Upper lobe of right lung (tissue), 1 donor: Measurements from ENCODE around the gene SLC16A1. TPM values are rescaled to one million over a fixed set of nuclear protein-coding genes. Genes with fewer than 3 reads are reported as not detected.

Source experiments
- ATAC-seq: fragments of 200-7000 bp; cut with Tn5 transposase; one replicate; pipeline ENCODE4 v1.9.1; 2020; ENCODE audit warnings: mild to moderate bottlenecking, moderate library complexity
- DNase-seq: peaks from one replicate; pipeline ENCODE4 v3.0.0-alpha.2; 2020
- H3K27ac ChIP-seq: fragments of 200-600 bp; one replicate; pipeline ENCODE4 v1.8.0; 2022
- H3K27me3 ChIP-seq: fragments of 200-600 bp; one replicate; pipeline ENCODE4 v1.8.0; 2022; ENCODE audit warnings: mild to moderate bottlenecking
- H3K36me3 ChIP-seq: fragments of 200-600 bp; one replicate; pipeline ENCODE4 v1.8.0; 2022
- H3K4me1 ChIP-seq: fragments of 200-600 bp; one replicate; pipeline ENCODE4 v1.8.0; 2022
- H3K4me3 ChIP-seq: fragments of 200-600 bp; one replicate; pipeline ENCODE4 v1.8.0; 2022; ENCODE audit warnings: mild to moderate bottlenecking
- H3K9me3 ChIP-seq: fragments of 200-600 bp; one replicate; pipeline ENCODE4 v1.8.0; 2022
- intact Hi-C: fragments of 100-400 bp; cut with DNase I; formaldehyde crosslinking; loops from one replicate; pipeline ENCODE4 v1.11.0; 2022
- total RNA-seq: library from RNA; stranded (reverse); fragmentation: NEBNext Ultra II Directional; extraction: Animal tissue kit (Norgen Biotek cat#: 25700); gene quantifications from one replicate; pipeline ENCODE4 v1.2.1, GENCODE V29; 2021
- TF ChIP-seq, protein P1 (sequence below): fragments of 200-600 bp; IDR thresholded peaks from one replicate; pipeline ENCODE4 v1.8.0; 2022; ENCODE audit warnings: antibody characterized with exemption
- donor health status: DM: no; HTN: yes; CAD: no; lungs with severe emphysema.

SLC16A1 gene
- total RNA-seq, 1 donor from 2014 or later, result 8.6 TPM

DNA sequence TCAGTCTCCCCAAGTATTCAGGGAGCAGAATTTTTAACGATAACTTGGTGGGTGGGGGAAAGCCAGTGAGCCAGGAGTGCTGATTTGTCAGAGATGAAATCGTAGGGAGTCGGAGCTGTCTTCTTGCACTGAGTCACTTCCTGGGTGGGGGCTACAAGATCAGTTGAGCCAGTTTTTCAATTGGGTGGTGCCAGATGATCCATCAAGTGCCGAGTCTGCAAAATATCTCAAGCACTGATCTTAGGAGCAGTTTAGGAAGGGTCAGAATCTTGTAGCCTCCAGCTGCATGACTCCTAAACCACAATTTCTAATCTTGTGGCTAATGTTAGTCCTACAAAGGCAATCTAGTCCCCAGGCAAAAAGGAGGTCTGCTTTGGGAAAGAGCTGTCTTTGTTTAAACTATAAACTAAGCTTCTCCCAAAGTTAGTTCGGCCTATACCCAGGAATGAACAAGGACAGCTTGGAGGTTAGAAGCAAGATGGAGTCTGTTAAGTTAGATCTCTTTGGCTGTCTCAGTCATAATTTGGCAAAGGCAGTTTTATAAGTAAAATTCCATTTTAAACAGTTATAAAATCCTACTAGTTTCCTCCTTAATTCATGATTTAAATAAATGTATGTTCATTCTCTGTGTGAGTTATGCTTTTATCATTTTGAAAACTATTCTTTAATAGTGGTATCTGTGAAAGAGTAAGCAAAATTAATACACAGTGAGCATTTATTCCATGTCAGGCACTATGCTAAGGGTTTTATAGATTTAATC, 51.7 kb downstream of the SLC16A1 start:
- no peaks in the 10 kb centered on the region for H3K36me3 ChIP-seq
- H3K4me1 ChIP-seq, result peaks cover 14% of the 10 kb centered on the region
- ATAC-seq, result no peak
- H3K27ac ChIP-seq, result no peak overlapping the region
- intact Hi-C loops, result no loop called here
- no peak overlapping the region for H3K4me3 ChIP-seq
- H3K9me3 ChIP-seq, result no peaks in the 10 kb centered on the region
- no peaks in the 10 kb centered on the region for H3K27me3 ChIP-seq
- no peak for DNase-seq
- TF ChIP-seq, protein P1, sequence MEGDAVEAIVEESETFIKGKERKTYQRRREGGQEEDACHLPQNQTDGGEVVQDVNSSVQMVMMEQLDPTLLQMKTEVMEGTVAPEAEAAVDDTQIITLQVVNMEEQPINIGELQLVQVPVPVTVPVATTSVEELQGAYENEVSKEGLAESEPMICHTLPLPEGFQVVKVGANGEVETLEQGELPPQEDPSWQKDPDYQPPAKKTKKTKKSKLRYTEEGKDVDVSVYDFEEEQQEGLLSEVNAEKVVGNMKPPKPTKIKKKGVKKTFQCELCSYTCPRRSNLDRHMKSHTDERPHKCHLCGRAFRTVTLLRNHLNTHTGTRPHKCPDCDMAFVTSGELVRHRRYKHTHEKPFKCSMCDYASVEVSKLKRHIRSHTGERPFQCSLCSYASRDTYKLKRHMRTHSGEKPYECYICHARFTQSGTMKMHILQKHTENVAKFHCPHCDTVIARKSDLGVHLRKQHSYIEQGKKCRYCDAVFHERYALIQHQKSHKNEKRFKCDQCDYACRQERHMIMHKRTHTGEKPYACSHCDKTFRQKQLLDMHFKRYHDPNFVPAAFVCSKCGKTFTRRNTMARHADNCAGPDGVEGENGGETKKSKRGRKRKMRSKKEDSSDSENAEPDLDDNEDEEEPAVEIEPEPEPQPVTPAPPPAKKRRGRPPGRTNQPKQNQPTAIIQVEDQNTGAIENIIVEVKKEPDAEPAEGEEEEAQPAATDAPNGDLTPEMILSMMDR, result no peak

DNA sequence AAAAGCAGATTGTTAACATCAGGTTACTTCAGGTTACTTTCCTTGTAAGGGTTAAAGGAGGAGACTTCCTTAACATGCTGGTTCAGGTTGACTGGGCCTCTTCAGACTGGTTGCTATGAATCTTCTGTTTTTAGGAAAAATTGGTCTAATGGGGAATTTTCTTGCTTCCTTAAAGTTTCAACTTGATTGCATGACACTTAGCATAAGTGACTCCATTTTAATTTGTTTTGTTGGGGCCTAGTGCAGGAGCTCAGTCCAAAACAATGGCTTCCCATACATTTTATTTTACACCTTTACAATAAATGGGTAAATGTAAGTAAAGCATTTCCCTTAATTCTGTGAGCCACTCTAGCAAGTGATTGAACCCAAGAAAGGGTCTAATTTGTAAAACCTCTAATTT, 53.8 kb downstream of the SLC16A1 start:
- H3K36me3 ChIP-seq, result no peaks in the 10 kb centered on the region
- ATAC-seq, result no peak
- intact Hi-C loops, result no loop called here

DNA sequence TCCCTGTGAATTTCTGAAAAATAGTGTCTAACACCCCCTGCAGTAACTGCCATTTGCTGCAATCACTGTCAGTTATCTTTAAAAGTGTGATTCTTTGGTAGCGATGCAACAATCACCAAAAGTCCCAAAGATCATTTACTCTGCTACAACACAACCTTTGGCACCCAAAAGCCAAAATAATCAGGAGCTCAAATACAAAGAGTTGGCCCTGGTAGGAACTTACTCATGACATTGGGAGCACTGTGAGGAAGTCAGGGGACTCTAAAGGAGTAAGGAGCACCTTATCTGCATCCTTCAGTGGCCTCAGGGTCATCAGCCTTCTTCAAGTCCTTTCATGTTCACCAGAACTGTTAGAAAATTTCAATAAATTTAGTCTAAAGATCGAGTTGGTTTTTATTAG, 54.6 kb downstream of the SLC16A1 start:
- DNase-seq (no peak), ATAC-seq (no peak)
- intact Hi-C loops, result no loop called here
- TF ChIP-seq, protein P1, result no peak
- Histone ChIP-seq H3K27me3 (no peaks in the 10 kb centered on the region), H3K9me3 (peaks cover 5% of the 10 kb centered on the region), H3K4me1 (peaks cover 14% of the 10 kb centered on the region), H3K27ac (no peak overlapping the region), H3K4me3 (no peak overlapping the region), H3K36me3 (no peaks in the 10 kb centered on the region)

More for the DNA sequence above, 53.8 kb downstream of the SLC16A1 start:
- no peak for DNase-seq
- TF ChIP-seq, protein P1, result no peak
- H3K27me3 ChIP-seq, result no peaks in the 10 kb centered on the region
- H3K27ac ChIP-seq, result no peak overlapping the region
- H3K4me3 ChIP-seq, result no peak overlapping the region
- no peaks in the 10 kb centered on the region for H3K9me3 ChIP-seq
- H3K4me1 ChIP-seq, result peaks cover 14% of the 10 kb centered on the region

DNA sequence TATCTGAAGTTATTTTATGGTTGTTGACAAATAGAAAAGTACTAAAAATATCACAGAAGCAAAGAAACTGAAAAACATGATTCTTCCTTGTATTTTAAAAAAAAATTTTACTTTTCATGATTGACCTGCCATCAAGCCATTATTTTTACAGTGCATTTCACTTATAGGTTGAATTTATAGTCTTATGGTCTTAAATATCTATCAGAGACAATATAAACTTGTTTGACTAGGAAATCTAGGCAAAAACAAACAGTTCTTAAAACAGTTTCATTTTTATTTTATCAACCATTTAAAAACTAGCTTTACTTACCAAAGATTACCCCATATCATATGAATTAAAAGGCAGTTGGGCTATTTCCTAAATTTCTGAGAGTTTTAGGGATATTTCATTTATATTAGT, 59.2 kb downstream of the SLC16A1 start:
- Histone ChIP-seq H3K9me3 (peaks cover 5% of the 10 kb centered on the region), H3K36me3 (no peaks in the 10 kb centered on the region), H3K27me3 (no peaks in the 10 kb centered on the region), H3K27ac (no peak overlapping the region), H3K4me1 (no peaks in the 10 kb centered on the region), H3K4me3 (no peak overlapping the region)
- DNase-seq, result no peak
- intact Hi-C loops, result no loop called here
- TF ChIP-seq, protein P1, result no peak
- no peak for ATAC-seq

DNA sequence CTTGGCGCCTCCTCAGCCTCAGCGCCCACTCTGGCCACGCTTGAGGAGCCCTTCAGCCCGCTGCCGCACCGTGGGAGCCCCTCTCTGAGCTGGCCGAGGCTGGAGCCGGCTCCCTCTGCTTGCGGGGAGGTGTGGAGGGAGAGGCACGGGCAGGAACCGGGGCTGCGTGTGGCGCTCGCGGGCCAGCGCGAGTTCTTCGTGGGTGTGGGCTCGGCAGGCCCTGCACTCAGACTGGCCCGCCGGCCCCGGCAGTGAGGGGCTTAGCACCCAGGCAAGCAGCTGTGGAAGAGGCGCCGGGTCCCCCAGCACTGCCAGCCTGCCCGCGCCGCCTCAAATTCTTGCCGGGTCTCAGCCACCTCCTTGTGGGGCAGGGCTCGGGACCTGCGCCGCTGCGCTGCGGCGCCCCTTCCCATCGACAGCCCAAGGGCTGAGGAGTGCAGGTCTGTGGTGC, 61.4 kb downstream of the SLC16A1 start:
- DNase-seq, result no peak
- no peaks in the 10 kb centered on the region for H3K4me1 ChIP-seq
- TF ChIP-seq, protein P1, result no peak
- ATAC-seq, result peak; percentile 20
- H3K4me3 ChIP-seq, result no peak overlapping the region
- intact Hi-C loops, result no loop called here
- no peak overlapping the region for H3K27ac ChIP-seq
- no peaks in the 10 kb centered on the region for H3K36me3 ChIP-seq
- peaks cover 5% of the 10 kb centered on the region for H3K9me3 ChIP-seq
- no peaks in the 10 kb centered on the region for H3K27me3 ChIP-seq

DNA sequence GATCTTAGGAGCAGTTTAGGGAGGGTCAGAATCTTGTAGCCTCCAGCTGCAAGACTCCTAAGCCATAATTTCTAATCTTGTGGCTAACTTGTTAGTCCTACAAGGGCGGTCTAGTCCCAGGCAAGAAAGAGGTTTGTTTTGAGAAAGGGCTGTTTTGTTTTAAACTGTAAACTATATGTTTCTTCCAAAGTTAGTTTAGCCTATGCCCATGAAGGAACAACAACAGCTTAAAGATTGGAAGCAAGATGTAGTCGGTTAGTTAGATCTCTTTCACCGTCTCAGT, 62.0 kb downstream of the SLC16A1 start:
- Histone ChIP-seq H3K36me3 (no peaks in the 10 kb centered on the region), H3K27ac (no peak overlapping the region), H3K4me3 (no peak overlapping the region), H3K27me3 (no peaks in the 10 kb centered on the region), H3K4me1 (no peaks in the 10 kb centered on the region), H3K9me3 (peaks cover 5% of the 10 kb centered on the region)
- intact Hi-C loops, result no loop called here
- no peak for DNase-seq
- TF ChIP-seq, protein P1, result no peak
- no peak for ATAC-seq
